K562 (cell line): Measurements from ENCODE around the gene MPIG6B. TPM values are rescaled to one million over a fixed set of nuclear protein-coding genes. Genes with fewer than 3 reads are reported as not detected.
A peak's percentile ranks its signal among the peaks of the same experiment; 100 is the strongest.

Source experiments
- ARID1B ChIP-seq: fragments of 450-650 bp; IDR thresholded peaks from 2 replicates; pipeline ENCODE4 v1.6.1; 2016; ENCODE audit warnings: antibody characterized with exemption, mild to moderate bottlenecking, inconsistent platforms
- ASH1L ChIP-seq: fragments of 450-650 bp; IDR thresholded peaks from 2 replicates; pipeline ENCODE4 v1.6.1; 2018; ENCODE audit warnings: borderline replicate concordance, mild to moderate bottlenecking, low read depth; ENCODE audit not compliant: partially characterized antibody
- FOXP1 ChIP-seq: sonication (generic); formaldehyde crosslinking; IDR thresholded peaks from 2 replicates; pipeline ENCODE4 v1.8.0; 2022; ENCODE audit warnings: mild to moderate bottlenecking, missing genetic modification reagents
- HNRNPUL1 ChIP-seq: fragments of 200-400 bp; formaldehyde crosslinking; IDR thresholded peaks from 2 replicates; pipeline ENCODE4 v1.6.1; 2017; ENCODE audit warnings: low read length
- L3MBTL2 ChIP-seq: fragments of 450-650 bp; IDR thresholded peaks from 2 replicates; pipeline ENCODE4 v1.6.1; 2016; ENCODE audit warnings: mild to moderate bottlenecking, moderate library complexity
- PTRF ChIP-seq: fragments of 450-650 bp; IDR thresholded peaks from 2 replicates; pipeline ENCODE4 v1.6.1; 2016; ENCODE audit warnings: mild to moderate bottlenecking, missing genetic modification characterization, missing compliant biosample characterization
- SMARCE1 ChIP-seq: fragments of 450-650 bp; IDR thresholded peaks from 2 replicates; pipeline ENCODE4 v1.7.1; 2016; ENCODE audit warnings: mild to moderate bottlenecking
- TCFL5 ChIP-seq: fragments of 250-450 bp; sonication (Bioruptor Pico); conservative IDR thresholded peaks from 2 replicates; pipeline ENCODE4 v1.6.1; 2021; ENCODE audit warnings: mild to moderate bottlenecking, moderate library complexity, matching md5 sums
- TRIM24 ChIP-seq, 2 experiments: fragments of 450-650 bp; IDR thresholded peaks; 2 replicates each; pipeline ENCODE4 v1.6.1; 2016
- ZNF197 ChIP-seq: fragments of 200-800 bp; sonication (Bioruptor generic); IDR thresholded peaks from 2 replicates; pipeline ENCODE4 v1.6.1; 2016; ENCODE audit warnings: low read depth, missing genetic modification characterization, missing compliant biosample characterization
- polyA plus RNA-seq, 8 experiments: library from polyadenylated mRNA; depleted of rRNA in 4 of 8; stranded (reverse) in 5 of 8; unstranded in 3 of 8; fragments of >200 nt; fragmentation: Nextera tagmentation in 2 of 8; fragmentation: Illumina TruSeq in 1 of 8; extraction: Ambion mirVana in 2 of 8; extraction: Trizol in 1 of 8; gene quantifications; 2 replicates each; pipeline versions ENCODE4 v1.2.1 to v1.2.3, GENCODE V29; 2011 to 2014; ENCODE audit warnings: inconsistent platforms in 1 of 8, missing spikeins in 1 of 8
- total RNA-seq, 7 experiments: library from RNA; depleted of rRNA in 6 of 7; stranded (reverse); fragments of >200 nt in 6 of 7; fragmentation: Illumina TruSeq in 2 of 7; extraction: Trizol in 2 of 7; gene quantifications; 2 replicates each; pipeline versions ENCODE4 v1.2.1 to v1.2.3, GENCODE V29; 2011 to 2021; ENCODE audit warnings: low replicate concordance in 1 of 7
- TF ChIP-seq, protein P1 (sequence below): fragments of 450-650 bp; IDR thresholded peaks from 2 replicates; pipeline ENCODE4 v1.6.1; 2016; ENCODE audit warnings: borderline replicate concordance
- TF ChIP-seq, protein P2 (sequence below): fragments of 200-400 bp; formaldehyde crosslinking; IDR thresholded peaks from 2 replicates; pipeline ENCODE4 v1.6.1; 2017; ENCODE audit warnings: mild to moderate bottlenecking, low read depth, low read length, moderate library complexity
- TF ChIP-seq, protein P3 (sequence below), 3 experiments: IDR thresholded peaks in 2 of 3; conservative IDR thresholded peaks in 1 of 3; 2 replicates each; pipeline ENCODE4 v1.5.1; 2011 to 2012; ENCODE audit warnings: low read length in 3 of 3, mild to moderate bottlenecking in 3 of 3, control low read depth in 2 of 3, improper control_type of control experiment in 1 of 3, inconsistent platforms in 1 of 3, low read depth in 1 of 3, mixed read lengths in 1 of 3, moderate library complexity in 1 of 3; ENCODE audit not compliant: insufficient read depth in 2 of 3
- TF ChIP-seq, protein P4 (sequence below): sonication (generic); formaldehyde crosslinking; IDR thresholded peaks from 2 replicates; pipeline ENCODE4 v1.8.0; 2022; ENCODE audit warnings: mild to moderate bottlenecking, missing genetic modification reagents
- TF ChIP-seq, protein P5 (sequence below): fragments of 200-800 bp; sonication (Bioruptor generic); IDR thresholded peaks from 2 replicates; pipeline ENCODE4 v1.6.1; 2017; ENCODE audit warnings: missing genetic modification characterization, missing compliant biosample characterization

The MPIG6B gene
- total and polyA plus RNA-seq, 9 of the 15 experiments (the other 6 are each of a cell fraction or from before 2014, with no cell fraction given): 0.11 to 1.2 (median 0.28) TPM; not detected in 1

DNA sequence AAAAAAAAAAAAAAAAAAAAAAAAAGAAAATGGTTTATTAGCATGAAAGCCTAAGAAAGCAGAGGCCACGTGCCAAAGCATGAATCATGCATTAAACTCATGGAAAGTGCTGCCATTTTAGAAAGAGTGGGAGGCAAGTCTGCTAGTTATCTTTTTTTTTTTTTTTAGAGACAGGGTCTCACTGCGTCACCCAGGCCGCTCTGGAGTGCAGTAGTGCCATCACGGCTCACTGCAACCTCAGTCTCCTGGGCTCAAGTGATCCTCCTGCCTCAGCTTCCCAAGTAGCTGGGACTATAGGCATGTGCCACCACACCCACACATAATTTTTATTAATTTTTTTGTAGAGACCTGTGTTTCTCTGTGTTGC is 48.8 kb downstream of the MPIG6B start (continued):
- TF ChIP-seq, protein P1, sequence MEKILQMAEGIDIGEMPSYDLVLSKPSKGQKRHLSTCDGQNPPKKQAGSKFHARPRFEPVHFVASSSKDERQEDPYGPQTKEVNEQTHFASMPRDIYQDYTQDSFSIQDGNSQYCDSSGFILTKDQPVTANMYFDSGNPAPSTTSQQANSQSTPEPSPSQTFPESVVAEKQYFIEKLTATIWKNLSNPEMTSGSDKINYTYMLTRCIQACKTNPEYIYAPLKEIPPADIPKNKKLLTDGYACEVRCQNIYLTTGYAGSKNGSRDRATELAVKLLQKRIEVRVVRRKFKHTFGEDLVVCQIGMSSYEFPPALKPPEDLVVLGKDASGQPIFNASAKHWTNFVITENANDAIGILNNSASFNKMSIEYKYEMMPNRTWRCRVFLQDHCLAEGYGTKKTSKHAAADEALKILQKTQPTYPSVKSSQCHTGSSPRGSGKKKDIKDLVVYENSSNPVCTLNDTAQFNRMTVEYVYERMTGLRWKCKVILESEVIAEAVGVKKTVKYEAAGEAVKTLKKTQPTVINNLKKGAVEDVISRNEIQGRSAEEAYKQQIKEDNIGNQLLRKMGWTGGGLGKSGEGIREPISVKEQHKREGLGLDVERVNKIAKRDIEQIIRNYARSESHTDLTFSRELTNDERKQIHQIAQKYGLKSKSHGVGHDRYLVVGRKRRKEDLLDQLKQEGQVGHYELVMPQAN: no peak
- TF ChIP-seq FOXP1: no peak
- TF ChIP-seq ARID1B: no peak
- TF ChIP-seq, protein P2, sequence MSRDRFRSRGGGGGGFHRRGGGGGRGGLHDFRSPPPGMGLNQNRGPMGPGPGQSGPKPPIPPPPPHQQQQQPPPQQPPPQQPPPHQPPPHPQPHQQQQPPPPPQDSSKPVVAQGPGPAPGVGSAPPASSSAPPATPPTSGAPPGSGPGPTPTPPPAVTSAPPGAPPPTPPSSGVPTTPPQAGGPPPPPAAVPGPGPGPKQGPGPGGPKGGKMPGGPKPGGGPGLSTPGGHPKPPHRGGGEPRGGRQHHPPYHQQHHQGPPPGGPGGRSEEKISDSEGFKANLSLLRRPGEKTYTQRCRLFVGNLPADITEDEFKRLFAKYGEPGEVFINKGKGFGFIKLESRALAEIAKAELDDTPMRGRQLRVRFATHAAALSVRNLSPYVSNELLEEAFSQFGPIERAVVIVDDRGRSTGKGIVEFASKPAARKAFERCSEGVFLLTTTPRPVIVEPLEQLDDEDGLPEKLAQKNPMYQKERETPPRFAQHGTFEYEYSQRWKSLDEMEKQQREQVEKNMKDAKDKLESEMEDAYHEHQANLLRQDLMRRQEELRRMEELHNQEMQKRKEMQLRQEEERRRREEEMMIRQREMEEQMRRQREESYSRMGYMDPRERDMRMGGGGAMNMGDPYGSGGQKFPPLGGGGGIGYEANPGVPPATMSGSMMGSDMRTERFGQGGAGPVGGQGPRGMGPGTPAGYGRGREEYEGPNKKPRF: no peak
- peak; percentile 33; the same call in 1 of the 2 replicates for TF ChIP-seq L3MBTL2
- TF ChIP-seq HNRNPUL1: no peak
- no peak for TF ChIP-seq ASH1L
- TF ChIP-seq, protein P3, sequence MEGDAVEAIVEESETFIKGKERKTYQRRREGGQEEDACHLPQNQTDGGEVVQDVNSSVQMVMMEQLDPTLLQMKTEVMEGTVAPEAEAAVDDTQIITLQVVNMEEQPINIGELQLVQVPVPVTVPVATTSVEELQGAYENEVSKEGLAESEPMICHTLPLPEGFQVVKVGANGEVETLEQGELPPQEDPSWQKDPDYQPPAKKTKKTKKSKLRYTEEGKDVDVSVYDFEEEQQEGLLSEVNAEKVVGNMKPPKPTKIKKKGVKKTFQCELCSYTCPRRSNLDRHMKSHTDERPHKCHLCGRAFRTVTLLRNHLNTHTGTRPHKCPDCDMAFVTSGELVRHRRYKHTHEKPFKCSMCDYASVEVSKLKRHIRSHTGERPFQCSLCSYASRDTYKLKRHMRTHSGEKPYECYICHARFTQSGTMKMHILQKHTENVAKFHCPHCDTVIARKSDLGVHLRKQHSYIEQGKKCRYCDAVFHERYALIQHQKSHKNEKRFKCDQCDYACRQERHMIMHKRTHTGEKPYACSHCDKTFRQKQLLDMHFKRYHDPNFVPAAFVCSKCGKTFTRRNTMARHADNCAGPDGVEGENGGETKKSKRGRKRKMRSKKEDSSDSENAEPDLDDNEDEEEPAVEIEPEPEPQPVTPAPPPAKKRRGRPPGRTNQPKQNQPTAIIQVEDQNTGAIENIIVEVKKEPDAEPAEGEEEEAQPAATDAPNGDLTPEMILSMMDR (IDR thresholded peaks at IDR 0.05 in 2 of 3, conservative IDR thresholded peaks at IDR 0.05 in 1 of 3; ENCODE audit: insufficient read depth in 2 of 3, low read depth in 1 of 3, low read length in 3 of 3): no peak
- TF ChIP-seq ZNF197 (CRISPR knock-in tag): no peak
- TF ChIP-seq, protein P4, sequence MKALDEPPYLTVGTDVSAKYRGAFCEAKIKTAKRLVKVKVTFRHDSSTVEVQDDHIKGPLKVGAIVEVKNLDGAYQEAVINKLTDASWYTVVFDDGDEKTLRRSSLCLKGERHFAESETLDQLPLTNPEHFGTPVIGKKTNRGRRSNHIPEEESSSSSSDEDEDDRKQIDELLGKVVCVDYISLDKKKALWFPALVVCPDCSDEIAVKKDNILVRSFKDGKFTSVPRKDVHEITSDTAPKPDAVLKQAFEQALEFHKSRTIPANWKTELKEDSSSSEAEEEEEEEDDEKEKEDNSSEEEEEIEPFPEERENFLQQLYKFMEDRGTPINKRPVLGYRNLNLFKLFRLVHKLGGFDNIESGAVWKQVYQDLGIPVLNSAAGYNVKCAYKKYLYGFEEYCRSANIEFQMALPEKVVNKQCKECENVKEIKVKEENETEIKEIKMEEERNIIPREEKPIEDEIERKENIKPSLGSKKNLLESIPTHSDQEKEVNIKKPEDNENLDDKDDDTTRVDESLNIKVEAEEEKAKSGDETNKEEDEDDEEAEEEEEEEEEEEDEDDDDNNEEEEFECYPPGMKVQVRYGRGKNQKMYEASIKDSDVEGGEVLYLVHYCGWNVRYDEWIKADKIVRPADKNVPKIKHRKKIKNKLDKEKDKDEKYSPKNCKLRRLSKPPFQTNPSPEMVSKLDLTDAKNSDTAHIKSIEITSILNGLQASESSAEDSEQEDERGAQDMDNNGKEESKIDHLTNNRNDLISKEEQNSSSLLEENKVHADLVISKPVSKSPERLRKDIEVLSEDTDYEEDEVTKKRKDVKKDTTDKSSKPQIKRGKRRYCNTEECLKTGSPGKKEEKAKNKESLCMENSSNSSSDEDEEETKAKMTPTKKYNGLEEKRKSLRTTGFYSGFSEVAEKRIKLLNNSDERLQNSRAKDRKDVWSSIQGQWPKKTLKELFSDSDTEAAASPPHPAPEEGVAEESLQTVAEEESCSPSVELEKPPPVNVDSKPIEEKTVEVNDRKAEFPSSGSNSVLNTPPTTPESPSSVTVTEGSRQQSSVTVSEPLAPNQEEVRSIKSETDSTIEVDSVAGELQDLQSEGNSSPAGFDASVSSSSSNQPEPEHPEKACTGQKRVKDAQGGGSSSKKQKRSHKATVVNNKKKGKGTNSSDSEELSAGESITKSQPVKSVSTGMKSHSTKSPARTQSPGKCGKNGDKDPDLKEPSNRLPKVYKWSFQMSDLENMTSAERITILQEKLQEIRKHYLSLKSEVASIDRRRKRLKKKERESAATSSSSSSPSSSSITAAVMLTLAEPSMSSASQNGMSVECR (CRISPR knock-in tag): no peak
- TF ChIP-seq TRIM24 (IDR thresholded peaks at IDR 0.05): 0 out of 4 replicates have a peak, but pooled peaks of 1 of the 2 experiments have one; percentile 11
- peak; percentile 18; the same call in 1 of the 2 replicates for TF ChIP-seq SMARCE1
- TF ChIP-seq, protein P5, sequence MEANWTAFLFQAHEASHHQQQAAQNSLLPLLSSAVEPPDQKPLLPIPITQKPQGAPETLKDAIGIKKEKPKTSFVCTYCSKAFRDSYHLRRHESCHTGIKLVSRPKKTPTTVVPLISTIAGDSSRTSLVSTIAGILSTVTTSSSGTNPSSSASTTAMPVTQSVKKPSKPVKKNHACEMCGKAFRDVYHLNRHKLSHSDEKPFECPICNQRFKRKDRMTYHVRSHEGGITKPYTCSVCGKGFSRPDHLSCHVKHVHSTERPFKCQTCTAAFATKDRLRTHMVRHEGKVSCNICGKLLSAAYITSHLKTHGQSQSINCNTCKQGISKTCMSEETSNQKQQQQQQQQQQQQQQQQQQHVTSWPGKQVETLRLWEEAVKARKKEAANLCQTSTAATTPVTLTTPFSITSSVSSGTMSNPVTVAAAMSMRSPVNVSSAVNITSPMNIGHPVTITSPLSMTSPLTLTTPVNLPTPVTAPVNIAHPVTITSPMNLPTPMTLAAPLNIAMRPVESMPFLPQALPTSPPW (CRISPR knock-in tag): 0 out of 2 replicates have a peak, but pooled peaks have one; percentile 5
- TF ChIP-seq PTRF: no peak
- no peak for TF ChIP-seq TCFL5 (CRISPR knock-in tag)
